ENCODE results near the gene IP6K1. TPM values are rescaled to one million over a fixed set of nuclear protein-coding genes. Genes with fewer than 3 reads are reported as not detected.
A peak's percentile ranks its signal among the peaks of the same experiment; 100 is the strongest.

IP6K1 gene
- total RNA-seq, 1 experiment from 2014 or later, result 32.2 TPM

DNA sequence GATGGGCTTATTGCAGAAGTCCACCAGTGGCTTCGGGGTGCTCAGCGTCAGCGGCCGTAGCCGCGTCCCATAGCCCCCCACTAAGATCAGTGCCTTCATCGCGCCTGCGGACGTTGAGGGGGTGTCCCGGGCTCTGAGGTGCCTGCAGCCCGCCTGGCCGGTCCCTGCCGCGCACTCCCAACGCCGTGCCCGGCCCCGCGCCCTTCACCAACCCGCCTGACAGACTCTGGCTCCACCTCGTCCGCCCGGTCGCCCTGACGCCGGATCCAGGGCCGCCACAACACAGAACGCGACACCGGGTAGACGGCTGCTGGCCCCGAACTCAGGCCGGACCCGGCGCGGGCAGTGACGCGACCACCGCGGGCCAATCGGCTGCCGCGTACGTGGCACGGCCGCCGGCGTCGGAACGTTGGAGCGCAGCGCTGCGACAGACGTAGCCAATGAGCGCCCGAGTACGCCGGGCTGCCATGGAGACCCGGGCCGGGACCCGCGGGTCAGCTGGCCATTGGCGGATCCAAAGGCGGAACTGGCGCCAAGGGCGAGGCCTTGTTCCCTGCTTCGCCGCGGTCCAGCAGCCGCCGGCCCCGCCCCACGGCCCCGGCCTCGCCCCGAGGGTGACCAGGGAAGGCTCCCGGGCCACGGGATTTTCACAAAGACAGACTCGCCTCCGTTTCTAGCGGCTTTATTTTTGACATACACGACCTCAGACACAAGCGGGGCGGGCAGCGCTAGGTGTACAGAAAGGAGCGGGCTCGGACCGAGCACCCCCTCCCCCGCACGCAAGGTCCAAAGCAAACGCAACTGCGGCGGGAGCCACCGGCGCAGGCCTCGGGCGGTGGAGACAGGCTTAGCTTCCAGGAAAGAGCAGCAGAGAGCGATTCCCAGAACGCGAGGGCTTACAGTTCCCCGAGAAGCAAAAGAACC, 62.5 kb downstream of the IP6K1 start, which contains the start of gene GMPPB (continued):
- TF ChIP-seq, protein P1, sequence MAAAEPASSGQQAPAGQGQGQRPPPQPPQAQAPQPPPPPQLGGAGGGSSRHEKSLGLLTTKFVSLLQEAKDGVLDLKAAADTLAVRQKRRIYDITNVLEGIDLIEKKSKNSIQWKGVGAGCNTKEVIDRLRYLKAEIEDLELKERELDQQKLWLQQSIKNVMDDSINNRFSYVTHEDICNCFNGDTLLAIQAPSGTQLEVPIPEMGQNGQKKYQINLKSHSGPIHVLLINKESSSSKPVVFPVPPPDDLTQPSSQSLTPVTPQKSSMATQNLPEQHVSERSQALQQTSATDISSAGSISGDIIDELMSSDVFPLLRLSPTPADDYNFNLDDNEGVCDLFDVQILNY (CRISPR knock-in tag; IDR thresholded peaks at IDR 0.05), result no peak; the same call in 1 of the 2 replicates
- TF ChIP-seq, protein P2, sequence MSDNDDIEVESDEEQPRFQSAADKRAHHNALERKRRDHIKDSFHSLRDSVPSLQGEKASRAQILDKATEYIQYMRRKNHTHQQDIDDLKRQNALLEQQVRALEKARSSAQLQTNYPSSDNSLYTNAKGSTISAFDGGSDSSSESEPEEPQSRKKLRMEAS (CRISPR knock-in tag; IDR thresholded peaks at IDR 0.05), result peak; percentile 73; the same call in 1 of the 2 replicates
- TF ChIP-seq, protein P3, sequence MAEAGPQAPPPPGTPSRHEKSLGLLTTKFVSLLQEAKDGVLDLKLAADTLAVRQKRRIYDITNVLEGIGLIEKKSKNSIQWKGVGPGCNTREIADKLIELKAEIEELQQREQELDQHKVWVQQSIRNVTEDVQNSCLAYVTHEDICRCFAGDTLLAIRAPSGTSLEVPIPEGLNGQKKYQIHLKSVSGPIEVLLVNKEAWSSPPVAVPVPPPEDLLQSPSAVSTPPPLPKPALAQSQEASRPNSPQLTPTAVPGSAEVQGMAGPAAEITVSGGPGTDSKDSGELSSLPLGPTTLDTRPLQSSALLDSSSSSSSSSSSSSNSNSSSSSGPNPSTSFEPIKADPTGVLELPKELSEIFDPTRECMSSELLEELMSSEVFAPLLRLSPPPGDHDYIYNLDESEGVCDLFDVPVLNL (CRISPR knock-in tag; IDR thresholded peaks at IDR 0.05; ENCODE audit: borderline replicate concordance, low read depth), result no peak
- TF ChIP-seq PRRX2 (CRISPR knock-in tag; IDR thresholded peaks at IDR 0.05) (no peak), TP53 (CRISPR knock-in tag; IDR thresholded peaks at IDR 0.05) (0 out of 2 replicates have a peak, but pooled peaks have one; percentile 50), CREB1 (CRISPR knock-in tag; IDR thresholded peaks at IDR 0.05) (peak; percentile 89), NR3C1 (CRISPR knock-in tag; conservative IDR thresholded peaks at IDR 0.05; ENCODE audit: low read depth) (peak; percentile 83; the same call in 1 of the 2 replicates), ZBTB21 (CRISPR knock-in tag; IDR thresholded peaks at IDR 0.05; ENCODE audit: borderline replicate concordance) (peak; percentile 6; the same call in 1 of the 2 replicates)
- TF ChIP-seq, protein P4, sequence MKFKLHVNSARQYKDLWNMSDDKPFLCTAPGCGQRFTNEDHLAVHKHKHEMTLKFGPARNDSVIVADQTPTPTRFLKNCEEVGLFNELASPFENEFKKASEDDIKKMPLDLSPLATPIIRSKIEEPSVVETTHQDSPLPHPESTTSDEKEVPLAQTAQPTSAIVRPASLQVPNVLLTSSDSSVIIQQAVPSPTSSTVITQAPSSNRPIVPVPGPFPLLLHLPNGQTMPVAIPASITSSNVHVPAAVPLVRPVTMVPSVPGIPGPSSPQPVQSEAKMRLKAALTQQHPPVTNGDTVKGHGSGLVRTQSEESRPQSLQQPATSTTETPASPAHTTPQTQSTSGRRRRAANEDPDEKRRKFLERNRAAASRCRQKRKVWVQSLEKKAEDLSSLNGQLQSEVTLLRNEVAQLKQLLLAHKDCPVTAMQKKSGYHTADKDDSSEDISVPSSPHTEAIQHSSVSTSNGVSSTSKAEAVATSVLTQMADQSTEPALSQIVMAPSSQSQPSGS (CRISPR knock-in tag; IDR thresholded peaks at IDR 0.05; ENCODE audit: borderline replicate concordance, low read depth), result no peak
- TF ChIP-seq, protein P5, sequence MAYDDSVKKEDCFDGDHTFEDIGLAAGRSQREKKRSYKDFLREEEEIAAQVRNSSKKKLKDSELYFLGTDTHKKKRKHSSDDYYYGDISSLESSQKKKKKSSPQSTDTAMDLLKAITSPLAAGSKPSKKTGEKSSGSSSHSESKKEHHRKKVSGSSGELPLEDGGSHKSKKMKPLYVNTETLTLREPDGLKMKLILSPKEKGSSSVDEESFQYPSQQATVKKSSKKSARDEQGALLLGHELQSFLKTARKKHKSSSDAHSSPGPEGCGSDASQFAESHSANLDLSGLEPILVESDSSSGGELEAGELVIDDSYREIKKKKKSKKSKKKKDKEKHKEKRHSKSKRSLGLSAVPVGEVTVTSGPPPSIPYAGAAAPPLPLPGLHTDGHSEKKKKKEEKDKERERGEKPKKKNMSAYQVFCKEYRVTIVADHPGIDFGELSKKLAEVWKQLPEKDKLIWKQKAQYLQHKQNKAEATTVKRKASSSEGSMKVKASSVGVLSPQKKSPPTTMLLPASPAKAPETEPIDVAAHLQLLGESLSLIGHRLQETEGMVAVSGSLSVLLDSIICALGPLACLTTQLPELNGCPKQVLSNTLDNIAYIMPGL (CRISPR knock-in tag; IDR thresholded peaks at IDR 0.05), result peak; percentile 32; the same call in 1 of the 2 replicates
- TF ChIP-seq, protein P6, sequence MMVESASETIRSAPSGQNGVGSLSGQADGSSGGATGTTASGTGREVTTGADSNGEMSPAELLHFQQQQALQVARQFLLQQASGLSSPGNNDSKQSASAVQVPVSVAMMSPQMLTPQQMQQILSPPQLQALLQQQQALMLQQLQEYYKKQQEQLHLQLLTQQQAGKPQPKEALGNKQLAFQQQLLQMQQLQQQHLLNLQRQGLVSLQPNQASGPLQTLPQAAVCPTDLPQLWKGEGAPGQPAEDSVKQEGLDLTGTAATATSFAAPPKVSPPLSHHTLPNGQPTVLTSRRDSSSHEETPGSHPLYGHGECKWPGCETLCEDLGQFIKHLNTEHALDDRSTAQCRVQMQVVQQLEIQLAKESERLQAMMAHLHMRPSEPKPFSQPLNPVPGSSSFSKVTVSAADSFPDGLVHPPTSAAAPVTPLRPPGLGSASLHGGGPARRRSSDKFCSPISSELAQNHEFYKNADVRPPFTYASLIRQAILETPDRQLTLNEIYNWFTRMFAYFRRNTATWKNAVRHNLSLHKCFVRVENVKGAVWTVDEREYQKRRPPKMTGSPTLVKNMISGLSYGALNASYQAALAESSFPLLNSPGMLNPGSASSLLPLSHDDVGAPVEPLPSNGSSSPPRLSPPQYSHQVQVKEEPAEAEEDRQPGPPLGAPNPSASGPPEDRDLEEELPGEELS (CRISPR knock-in tag; IDR thresholded peaks at IDR 0.05), result peak; percentile 56; the same call in 1 of the 2 replicates
- TF ChIP-seq, protein P7, sequence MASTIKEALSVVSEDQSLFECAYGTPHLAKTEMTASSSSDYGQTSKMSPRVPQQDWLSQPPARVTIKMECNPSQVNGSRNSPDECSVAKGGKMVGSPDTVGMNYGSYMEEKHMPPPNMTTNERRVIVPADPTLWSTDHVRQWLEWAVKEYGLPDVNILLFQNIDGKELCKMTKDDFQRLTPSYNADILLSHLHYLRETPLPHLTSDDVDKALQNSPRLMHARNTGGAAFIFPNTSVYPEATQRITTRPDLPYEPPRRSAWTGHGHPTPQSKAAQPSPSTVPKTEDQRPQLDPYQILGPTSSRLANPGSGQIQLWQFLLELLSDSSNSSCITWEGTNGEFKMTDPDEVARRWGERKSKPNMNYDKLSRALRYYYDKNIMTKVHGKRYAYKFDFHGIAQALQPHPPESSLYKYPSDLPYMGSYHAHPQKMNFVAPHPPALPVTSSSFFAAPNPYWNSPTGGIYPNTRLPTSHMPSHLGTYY (CRISPR knock-in tag; IDR thresholded peaks at IDR 0.05), result no peak

DNA sequence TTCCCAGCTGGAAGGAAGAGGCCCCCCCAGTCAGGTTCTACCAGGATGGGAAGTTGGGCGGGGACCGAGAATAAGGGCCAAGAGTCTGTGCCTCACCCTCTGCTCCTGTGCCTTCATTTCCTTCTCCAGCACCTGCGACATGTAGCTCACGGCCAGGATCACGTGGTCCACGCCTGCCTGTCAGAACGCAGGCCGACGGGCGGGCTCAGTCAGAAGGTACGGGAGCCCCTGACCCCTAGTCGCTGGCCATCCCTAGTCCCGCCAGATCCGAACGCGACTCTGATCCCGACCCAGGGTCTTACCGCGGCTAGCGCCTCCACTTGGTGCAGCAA, 63.1 kb downstream of the IP6K1 start:
- Mint-ChIP-seq H3K27ac (peak overlapping the region; percentile 82), H3K4me1 (peaks cover 16% of the 10 kb centered on the region), H3K36me3 (peaks cover 21% of the 10 kb centered on the region), H3K4me3 (peak overlapping the region; percentile 91), H3K9me3 (no peaks in the 10 kb centered on the region), H3K27me3 (ENCODE audit: low read depth) (no peaks in the 10 kb centered on the region)
- DNase-seq (ENCODE audit: low spot score) (peak; percentile 45), ATAC-seq (no peak)
- ChIA-PET CTCF (interaction anchor here (0.8 to 2.3 kb wide), 6 partner anchors 20 to 184 kb away, joined by 3 to 10 read pairs (median 5); partner anchors contain the start of gene INKA1), POLR2A (interaction anchor here (0.6 kb wide), 1 partner anchor 21 kb away, joined by 3 read pairs; no protein-coding TSS in a partner anchor)
- TF ChIP-seq, protein P8, sequence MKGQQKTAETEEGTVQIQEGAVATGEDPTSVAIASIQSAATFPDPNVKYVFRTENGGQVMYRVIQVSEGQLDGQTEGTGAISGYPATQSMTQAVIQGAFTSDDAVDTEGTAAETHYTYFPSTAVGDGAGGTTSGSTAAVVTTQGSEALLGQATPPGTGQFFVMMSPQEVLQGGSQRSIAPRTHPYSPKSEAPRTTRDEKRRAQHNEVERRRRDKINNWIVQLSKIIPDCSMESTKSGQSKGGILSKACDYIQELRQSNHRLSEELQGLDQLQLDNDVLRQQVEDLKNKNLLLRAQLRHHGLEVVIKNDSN (CRISPR knock-in tag; IDR thresholded peaks at IDR 0.05), result peak; percentile 87
- TF ChIP-seq, protein P9, sequence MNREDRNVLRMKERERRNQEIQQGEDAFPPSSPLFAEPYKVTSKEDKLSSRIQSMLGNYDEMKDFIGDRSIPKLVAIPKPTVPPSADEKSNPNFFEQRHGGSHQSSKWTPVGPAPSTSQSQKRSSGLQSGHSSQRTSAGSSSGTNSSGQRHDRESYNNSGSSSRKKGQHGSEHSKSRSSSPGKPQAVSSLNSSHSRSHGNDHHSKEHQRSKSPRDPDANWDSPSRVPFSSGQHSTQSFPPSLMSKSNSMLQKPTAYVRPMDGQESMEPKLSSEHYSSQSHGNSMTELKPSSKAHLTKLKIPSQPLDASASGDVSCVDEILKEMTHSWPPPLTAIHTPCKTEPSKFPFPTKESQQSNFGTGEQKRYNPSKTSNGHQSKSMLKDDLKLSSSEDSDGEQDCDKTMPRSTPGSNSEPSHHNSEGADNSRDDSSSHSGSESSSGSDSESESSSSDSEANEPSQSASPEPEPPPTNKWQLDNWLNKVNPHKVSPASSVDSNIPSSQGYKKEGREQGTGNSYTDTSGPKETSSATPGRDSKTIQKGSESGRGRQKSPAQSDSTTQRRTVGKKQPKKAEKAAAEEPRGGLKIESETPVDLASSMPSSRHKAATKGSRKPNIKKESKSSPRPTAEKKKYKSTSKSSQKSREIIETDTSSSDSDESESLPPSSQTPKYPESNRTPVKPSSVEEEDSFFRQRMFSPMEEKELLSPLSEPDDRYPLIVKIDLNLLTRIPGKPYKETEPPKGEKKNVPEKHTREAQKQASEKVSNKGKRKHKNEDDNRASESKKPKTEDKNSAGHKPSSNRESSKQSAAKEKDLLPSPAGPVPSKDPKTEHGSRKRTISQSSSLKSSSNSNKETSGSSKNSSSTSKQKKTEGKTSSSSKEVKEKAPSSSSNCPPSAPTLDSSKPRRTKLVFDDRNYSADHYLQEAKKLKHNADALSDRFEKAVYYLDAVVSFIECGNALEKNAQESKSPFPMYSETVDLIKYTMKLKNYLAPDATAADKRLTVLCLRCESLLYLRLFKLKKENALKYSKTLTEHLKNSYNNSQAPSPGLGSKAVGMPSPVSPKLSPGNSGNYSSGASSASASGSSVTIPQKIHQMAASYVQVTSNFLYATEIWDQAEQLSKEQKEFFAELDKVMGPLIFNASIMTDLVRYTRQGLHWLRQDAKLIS (CRISPR knock-in tag; IDR thresholded peaks at IDR 0.05; ENCODE audit: borderline replicate concordance), result 0 out of 2 replicates have a peak, but pooled peaks have one; percentile 56
- TF ChIP-seq, protein P10, sequence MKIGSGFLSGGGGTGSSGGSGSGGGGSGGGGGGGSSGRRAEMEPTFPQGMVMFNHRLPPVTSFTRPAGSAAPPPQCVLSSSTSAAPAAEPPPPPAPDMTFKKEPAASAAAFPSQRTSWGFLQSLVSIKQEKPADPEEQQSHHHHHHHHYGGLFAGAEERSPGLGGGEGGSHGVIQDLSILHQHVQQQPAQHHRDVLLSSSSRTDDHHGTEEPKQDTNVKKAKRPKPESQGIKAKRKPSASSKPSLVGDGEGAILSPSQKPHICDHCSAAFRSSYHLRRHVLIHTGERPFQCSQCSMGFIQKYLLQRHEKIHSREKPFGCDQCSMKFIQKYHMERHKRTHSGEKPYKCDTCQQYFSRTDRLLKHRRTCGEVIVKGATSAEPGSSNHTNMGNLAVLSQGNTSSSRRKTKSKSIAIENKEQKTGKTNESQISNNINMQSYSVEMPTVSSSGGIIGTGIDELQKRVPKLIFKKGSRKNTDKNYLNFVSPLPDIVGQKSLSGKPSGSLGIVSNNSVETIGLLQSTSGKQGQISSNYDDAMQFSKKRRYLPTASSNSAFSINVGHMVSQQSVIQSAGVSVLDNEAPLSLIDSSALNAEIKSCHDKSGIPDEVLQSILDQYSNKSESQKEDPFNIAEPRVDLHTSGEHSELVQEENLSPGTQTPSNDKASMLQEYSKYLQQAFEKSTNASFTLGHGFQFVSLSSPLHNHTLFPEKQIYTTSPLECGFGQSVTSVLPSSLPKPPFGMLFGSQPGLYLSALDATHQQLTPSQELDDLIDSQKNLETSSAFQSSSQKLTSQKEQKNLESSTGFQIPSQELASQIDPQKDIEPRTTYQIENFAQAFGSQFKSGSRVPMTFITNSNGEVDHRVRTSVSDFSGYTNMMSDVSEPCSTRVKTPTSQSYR (CRISPR knock-in tag; IDR thresholded peaks at IDR 0.05), result no peak
- no peak for TF ChIP-seq CREB1 (CRISPR knock-in tag; IDR thresholded peaks at IDR 0.05)
